ENCODE data around the gene KIN.
"Not testable (repeated sequence)": the region's sequence is repeated elsewhere in the genome, so short reads cannot be mapped to it uniquely, and the experiment has no call there.

Gene KIN

DNA sequence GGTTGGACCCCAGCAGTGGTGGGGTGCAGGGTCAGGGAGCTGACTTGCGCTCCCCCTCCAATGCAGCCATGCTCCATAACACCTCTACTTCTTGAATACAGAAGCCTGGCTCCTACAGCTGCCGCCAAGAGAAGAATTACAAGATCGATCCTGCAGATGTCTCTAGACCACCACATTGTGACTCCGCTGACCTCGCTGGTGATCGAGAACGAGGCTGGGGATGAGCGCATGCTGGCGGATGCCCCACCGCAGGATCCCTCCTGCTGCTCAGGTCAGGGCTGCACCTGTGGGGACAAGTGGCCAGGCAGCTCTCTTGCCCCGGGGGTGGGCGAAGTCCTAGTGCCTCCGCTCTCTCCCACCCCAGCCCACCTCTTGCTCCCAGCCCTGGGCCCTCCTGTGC is 53.0 kb downstream of the KIN start:
- DNase-seq (ENCODE audit: low read depth in 1 of 2, low spot score in 1 of 2): no peak

DNA sequence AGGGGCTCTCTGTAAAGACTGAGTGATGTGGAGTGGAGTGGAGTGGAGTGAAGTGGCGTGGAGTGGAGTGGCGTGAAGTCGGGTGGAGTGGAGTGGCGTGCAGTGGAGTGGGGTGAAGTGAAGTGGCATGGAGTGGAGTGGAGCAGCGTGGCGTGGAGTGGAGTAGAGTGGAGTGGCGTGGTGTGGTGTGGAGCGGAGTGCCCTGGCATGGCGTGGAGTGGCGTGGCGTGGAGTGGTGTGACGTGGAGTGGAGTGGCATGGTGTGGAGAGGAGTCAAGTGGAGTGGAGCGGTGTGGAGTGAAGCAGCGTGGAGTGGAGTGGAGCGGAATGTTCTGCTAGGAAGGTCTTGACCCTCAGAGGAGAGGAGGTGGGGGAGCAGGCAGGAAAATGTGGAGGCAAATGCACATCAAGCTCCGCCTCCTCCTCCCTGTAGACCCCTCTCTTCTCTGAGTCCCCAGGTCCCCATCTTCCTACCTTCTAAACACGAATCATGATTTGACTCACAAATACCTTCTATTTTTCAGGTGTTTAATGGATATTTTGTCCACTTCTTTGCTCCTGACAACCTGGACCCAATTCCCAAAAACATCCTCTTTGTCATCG is 64.8 kb downstream of the KIN start:
- DNase-seq (ENCODE audit: low read depth in 1 of 2, low spot score in 1 of 2): no peak

DNA sequence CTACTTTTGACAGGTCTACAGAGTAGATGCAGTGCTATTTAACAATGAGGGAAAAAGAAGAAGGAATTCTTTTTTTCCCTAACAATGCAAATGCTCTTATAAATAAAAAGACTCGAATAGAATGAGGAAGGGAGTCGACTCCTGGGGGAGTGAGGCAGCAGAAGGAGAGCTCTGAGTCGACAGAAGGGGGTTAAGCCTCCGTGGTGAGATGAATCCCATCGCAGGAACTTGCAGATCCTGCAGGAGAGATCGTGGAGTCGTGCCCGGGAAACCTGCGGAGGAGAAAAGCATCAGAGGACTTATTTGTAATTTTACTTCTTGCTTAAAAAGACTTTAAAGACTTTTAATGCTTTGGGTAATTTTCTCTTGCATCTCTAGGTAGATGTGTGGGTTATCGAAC is 67.3 kb downstream of the KIN start:
- no peak for DNase-seq (ENCODE audit: low read depth in 1 of 2, low spot score in 1 of 2)

DNA sequence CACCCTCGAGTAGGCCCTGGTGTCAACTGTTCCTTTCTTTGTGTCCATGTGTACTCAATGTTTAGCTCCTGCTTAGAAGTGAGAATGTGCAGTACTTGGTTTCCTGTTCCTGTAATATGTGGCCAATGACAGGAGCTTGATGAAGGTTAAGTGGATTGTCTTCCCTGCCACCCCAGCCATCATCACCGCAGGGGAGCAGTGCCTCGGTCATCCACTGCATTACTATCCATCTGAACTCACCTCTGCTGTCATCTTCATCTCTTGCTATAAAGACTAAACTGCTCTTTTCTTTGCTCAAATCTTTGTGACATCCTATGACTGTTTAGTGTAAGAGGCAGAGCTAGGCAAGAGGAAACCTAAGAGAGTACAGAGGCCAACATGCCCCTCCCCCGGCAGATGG is 69.1 kb downstream of the KIN start:
- no peak for DNase-seq (ENCODE audit: low read depth in 1 of 2, low spot score in 1 of 2)

DNA sequence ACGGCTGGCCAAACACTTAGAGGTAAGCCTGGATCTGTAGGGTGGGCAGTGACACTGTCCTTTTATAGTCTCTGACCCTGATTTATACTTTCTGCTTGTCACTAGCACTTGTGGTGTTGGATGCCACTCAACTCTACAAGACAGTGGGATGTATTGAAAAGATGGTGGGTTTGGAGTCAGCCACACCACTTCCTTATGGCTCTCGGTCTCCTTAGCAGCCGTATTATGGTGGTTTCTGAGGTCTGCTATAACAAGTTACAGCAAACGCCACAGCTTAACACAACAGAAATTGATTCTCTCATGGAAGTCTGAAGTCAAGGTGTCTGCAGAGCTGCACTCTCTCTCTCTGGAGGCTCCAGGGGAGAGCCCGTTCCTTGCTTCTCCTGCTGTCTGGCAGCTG is 70.0 kb downstream of the KIN start:
- no peak for DNase-seq (ENCODE audit: low read depth in 1 of 2, low spot score in 1 of 2)

DNA sequence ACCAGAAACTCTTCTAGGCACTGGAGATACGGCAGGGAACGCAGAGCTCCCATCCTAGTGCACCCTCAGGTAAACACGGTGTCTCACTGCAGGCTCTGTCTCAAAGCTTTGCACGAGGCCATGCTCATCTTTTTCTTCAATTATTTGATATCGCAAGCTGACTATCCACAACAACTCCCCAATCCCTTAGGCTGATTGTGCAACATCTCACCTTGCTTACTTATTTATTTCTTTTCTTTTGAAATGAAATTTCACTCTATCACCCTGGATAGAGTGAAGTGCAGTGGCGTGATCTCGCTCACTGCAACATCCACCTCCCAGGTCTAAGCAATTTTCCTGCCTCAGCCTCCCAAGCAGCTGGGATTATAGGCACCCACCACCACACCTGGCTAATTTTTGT is 72.3 kb downstream of the KIN start:
- no peak for DNase-seq (ENCODE audit: low read depth in 1 of 2, low spot score in 1 of 2)

DNA sequence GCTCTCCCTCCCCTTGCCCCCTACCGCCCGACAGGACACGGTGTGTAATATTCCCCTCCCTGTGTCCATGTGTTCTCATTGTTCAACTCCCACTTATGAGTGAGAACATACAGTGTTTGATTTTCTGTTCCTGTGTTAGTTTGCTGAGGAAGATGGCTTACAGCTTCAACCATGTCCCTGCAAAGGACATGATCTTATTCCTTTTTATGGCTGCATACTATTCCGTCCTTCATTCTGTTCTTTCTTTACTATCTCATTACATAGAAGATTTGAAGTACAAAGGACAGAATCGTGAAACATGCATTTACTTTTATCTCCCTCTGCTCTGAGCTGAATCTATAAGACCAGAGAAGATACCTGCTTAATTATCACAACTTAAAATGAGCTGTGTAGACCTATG is 76.7 kb downstream of the KIN start:
- not testable (repeated sequence) for DNase-seq (ENCODE audit: low read depth in 1 of 2, low spot score in 1 of 2)

DNA sequence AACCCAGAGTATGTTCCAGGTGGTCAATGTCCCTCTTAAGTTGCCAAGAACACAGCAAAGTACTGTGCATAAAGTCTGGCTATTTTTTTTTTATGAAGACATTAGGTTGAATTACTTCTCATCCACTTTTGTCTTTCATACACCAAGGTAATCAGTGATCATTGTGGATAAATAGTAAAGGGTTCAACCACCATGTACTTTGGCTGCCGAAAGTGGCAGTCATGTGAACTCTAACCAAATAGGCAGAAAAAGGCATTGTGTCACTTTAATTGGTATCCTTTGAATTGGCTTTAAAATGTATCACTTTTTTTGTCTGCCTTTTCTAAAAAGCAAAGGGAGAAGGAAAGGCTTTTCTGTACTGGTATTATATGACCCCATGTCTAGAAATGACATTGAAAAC is 77.3 kb downstream of the KIN start:
- DNase-seq (ENCODE audit: low read depth in 1 of 2, low spot score in 1 of 2): no peak

DNA sequence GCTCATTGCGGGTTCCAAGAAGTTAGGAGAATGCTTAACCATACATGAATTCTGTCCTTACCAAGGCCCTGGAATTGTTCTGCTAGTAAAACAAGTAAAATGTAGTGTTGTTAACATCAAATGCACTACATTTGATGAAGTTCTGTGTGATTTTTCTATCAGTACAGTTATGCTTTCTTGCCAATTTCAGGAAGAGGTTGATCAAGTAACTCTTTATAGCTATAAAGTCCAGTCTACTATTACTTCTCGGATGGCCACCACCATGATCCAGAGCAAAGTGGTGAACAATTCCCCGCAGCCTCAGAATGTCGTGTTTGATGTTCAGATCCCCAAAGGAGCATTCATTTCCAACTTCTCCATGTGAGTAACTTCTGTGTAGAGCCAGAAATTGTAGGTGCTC is 79.0 kb downstream of the KIN start:
- DNase-seq (ENCODE audit: low read depth in 1 of 2, low spot score in 1 of 2): no peak

DNA sequence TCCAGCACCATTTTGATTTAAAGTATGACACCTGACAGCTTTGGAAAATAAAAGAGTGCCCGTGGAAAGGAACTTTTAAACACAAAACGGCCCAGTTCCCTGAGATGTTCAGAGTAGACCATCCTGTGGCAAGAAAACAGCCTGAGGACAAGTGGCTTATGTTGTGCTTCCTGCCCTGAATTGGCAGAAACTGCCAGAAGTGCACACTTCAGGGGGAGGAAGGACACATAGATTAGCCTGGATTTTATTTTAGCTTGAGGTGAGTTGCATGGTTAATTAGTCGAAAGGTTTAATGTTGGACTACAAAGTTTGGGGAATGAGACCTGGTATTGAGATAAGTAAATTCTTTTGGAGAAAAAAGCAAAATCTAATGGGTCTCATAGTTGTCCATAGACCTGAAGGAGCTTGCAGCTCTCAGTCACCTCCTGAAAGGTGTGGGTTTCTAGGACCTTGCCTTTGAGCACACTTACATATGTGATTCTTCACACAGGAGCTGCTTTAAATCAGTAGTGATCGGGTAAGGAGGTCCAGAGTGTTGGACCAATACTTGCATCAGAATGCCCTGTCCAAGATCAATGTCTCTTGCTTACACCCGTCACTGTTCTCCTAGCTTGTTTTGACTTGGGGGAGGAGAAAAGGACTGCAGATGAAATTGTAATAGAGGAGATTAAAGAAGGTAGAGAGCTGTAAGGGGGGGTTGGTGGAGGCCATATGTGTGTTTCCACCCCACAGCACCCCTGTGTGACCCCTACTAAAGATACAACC is 79.8 kb downstream of the KIN start:
- DNase-seq (ENCODE audit: low read depth in 1 of 2, low spot score in 1 of 2): no peak

DNA sequence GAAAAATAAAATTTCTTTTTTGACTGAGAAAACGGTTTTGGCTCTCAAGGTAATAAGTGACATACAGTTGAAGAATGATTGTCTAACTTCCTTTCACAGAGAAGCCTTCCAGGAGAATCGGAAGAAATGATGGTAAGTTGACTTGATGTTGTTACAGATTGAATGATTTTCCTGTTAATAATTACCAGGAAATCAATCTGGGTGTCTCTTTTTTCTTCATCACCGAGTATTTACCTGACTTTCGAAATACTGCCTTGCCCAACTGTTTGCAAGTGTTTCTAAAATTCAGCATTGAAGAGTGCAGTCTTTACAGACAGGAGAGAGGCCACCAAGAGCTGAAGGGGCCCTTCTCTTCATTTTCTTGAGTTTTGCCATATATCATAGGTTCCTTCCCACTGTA is 80.7 kb downstream of the KIN start:
- no peak for DNase-seq (ENCODE audit: low read depth in 1 of 2, low spot score in 1 of 2)

DNA sequence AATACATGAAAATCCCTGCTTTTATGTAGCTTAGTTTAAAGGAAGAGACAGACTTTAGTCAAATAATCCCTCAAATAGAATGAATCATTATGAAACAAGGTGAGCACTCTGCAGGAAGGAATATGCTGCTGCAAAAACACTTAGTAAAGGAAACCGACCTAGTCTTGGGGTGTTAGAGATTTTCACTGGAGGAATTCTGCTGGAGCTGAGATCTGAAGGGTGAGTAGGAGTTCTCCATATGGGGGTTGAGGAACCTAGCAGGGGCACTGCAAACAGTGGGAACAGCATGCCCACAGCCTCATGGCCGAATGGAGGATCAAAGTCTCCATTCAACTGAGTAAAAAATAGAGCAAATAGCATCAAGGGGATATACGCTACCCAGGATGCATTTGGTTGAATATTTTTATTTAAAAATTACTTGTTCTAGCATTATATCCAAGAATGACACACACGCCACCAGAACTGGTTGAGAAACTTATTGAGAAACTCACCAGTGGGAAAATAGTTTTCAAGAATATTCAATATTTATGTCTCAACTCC is 81.2 kb downstream of the KIN start:
- DNase-seq (ENCODE audit: low read depth in 1 of 2, low spot score in 1 of 2): no peak

DNA sequence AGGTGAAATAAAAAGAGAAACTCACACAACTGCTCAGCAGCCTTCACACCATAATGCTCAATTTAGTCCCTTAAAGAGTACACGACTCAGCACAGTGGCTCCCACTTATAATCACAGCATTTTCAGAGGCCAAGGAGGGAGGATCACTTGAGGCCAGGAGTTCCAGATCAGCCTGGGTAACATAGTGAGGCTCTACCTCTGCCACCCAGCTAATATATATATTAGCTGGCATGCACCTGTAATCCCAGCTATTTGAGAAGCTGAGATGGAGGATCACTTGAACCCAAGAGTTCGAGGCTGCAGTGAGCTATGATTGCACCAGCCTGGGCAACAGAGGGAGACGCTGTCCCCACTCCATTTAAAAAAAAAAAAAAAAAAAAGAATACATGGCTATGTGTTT is 82.5 kb downstream of the KIN start:
- no peak for DNase-seq (ENCODE audit: low read depth in 1 of 2, low spot score in 1 of 2)

DNA sequence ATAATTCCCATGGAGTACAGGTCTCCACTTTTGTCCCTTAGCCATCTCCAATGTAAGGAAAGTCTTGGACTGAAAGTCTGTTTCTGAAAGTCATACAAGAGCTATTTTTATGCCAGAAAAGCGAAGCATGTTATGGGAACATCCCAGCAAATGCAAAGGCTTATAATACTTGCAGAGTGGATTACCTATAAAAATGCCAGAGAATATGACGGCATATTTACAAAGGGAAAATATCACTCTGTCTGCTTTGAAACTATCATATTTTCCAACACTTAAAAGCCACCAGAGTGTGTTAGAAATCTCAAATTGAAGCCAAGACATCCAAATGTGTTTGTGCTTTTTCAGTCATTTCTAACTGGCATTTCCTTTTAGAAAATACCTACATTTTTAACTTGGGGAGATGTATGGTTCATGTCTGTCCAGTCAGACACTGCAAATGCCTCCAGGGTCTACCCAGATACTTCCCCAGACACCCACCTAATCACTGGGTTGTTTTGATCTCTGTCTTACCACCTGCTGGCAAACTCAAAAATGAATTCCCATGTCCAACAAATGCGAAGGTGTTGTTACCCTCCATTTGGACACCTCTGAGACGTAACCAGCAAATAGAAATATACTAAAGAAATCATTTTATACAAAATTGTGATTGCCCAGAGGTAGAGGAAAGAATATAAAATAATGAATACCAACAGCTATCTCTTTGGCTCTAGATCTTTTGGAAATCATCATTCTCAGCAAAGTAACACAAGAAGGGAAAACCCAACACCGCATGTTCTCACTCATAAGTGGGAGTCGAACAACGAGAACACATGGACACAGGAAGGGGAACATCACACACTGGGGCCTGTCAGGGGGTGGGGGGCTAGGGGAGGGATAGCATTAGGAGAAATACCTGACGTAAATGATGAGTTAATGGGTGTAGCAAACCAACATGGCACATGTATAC is 83.4 kb downstream of the KIN start:
- no peak for DNase-seq (ENCODE audit: low read depth in 1 of 2, low spot score in 1 of 2)

DNA sequence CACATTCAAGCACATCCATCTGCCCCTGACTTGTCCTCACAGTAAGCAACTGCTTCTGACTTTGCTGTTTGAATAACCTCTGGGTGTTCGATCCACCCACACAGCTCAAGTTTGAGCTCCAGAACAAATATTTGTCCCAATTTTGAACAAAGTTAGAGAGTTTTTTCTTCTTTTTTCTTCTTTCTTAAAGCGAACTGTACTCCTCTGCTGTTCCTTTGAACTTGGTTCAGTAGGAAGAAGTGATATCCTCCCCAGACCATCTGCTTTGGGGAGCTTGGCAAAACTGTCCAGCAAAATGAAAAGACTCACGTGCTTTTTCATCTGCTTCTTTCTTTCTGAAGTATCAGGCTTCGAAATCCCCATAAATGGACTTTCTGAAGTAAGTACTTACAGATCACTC is 84.7 kb downstream of the KIN start, which contains the start of gene ITIH2:
Gene ITIH2 (plus strand): TSS at position 177 of the 400 bp plus-strand sequence. CDS start 119 bp downstream, at position 296.
- DNase-seq (ENCODE audit: low read depth in 1 of 2, low spot score in 1 of 2): no peak

DNA sequence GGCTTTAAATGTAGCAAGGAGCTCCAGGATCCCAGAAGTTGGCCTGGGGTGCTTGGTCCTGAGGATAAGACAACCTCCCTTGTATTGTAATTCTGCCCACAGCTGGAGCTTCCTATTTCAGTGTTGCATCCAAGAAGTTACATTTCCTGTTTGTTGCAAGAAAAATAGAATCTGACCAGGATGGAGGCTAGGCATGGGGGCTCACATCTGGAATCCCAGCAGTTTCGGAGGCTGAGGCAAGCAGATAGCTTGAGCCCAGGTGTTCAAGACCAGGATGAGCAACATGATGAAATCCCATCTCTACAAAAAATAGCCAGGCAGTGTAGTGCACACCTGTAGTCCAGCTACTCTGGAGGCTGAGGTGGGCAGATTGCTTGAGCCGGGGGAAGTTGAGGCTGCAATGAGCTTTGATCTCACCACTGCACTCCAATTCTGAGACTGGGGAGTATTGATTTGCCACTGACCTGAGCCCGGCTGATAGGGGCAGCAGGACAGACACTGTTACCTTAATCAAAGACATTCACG is 85.4 kb downstream of the KIN start:
- DNase-seq (ENCODE audit: low read depth in 1 of 2, low spot score in 1 of 2): no peak

DNA sequence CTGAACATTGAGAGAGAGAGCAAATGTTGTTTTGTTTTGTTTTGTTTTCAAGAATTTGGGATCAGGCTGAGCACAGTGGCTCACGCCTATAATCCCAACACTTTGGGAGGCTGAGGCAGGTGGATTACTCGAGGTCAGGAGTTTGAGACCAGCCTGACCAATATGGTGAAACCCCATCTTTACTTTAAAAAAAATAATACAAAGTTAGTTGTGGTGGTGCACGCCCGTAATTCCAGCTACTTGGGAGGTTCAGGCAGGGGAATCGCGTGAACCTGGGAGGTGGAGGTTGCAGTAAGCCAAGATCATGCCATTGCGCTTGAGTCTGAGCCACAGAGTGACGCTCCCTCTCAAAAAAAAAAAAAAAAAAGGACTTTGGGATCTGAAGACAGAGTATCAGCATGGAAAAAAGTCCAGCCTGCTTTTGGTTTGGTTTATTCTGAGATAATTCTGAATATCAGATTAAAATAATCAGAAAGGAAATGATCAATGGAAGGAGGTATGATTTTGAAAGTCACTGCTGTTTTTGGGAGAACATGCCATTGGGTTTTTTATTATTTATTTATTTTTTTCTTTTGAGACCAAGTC is 86.5 kb downstream of the KIN start:
- no peak for DNase-seq (ENCODE audit: low read depth in 1 of 2, low spot score in 1 of 2)
